Left lung (tissue), 10 donors: ENCODE results near the gene SERPINI2. TPM values are rescaled to one million over a fixed set of nuclear protein-coding genes. Genes with fewer than 3 reads are reported as not detected.

Source experiments
- ATAC-seq: fragments of 200-7000 bp; cut with Tn5 transposase; one replicate; pipeline ENCODE4 v1.9.1; 2020; ENCODE audit warnings: moderate library complexity
- DNase-seq, 4 donors: peaks; one replicate each; pipeline ENCODE4 v3.0.0-alpha.2; 2013 to 2020
- H3K27ac ChIP-seq, 2 donors: fragments of 200-600 bp; sonication (generic) in 1 of 2; one replicate each; pipeline versions ENCODE4 v1.5.0 to v1.8.0; 2020 to 2021
- H3K27me3 ChIP-seq, 2 donors: fragments of 200-600 bp; sonication (generic) in 1 of 2; one replicate each; pipeline versions ENCODE4 v1.5.0 to v1.8.0; 2020 to 2021
- H3K36me3 ChIP-seq, 2 donors: fragments of 200-600 bp; sonication (generic) in 1 of 2; one replicate each; pipeline versions ENCODE4 v1.5.0 to v1.8.0; 2020 to 2021
- H3K4me1 ChIP-seq, 2 donors: fragments of 200-600 bp; one replicate each; pipeline ENCODE4 v1.8.0; 2021
- H3K4me3 ChIP-seq, 2 donors: fragments of 200-600 bp; sonication (generic) in 1 of 2; one replicate each; pipeline versions ENCODE4 v1.5.0 to v1.8.0; 2020 to 2021; ENCODE audit warnings: mild to moderate bottlenecking in 1 of 2
- H3K9me3 ChIP-seq, 2 donors: fragments of 200-600 bp; sonication (generic) in 1 of 2; one replicate each; pipeline versions ENCODE4 v1.5.0 to v1.8.0; 2020 to 2021
- intact Hi-C, 2 donors: fragments of 100-400 bp; cut with DNase I; formaldehyde crosslinking; loops; one replicate each; pipeline versions ENCODE4 v1.11.2 to v1.14.2; 2022
- polyA plus RNA-seq, 6 donors: library from polyadenylated mRNA; unstranded; fragments of 120-200 nt; gene quantifications; one replicate each; pipeline ENCODE4 v1.2.1, GENCODE V29; 2013; ENCODE audit not compliant: insufficient read length in 6 of 6
- total RNA-seq, 2 donors: library from RNA; stranded (reverse); fragmentation: NEBNext Ultra II Directional; extraction: Animal tissue kit (Norgen Biotek cat#: 25700); gene quantifications; one replicate each; pipeline ENCODE4 v1.2.1, GENCODE V29; 2021
- TF ChIP-seq, protein P1 (sequence below), 2 donors: fragments of 200-600 bp; sonication (generic) in 1 of 2; IDR thresholded peaks; one replicate each; pipeline versions ENCODE4 v1.5.0 to v1.8.0; 2021; ENCODE audit warnings: antibody characterized with exemption in 2 of 2
- donor health status: DM: no; HTN: yes; CAD: no.
- donor health status: DM: no; HTN: no; CAD: no.

The SERPINI2 gene
- total and polyA plus RNA-seq, 8 donors, result 0.59 to 2.3 (median 1.9) TPM; not detected in 1

DNA sequence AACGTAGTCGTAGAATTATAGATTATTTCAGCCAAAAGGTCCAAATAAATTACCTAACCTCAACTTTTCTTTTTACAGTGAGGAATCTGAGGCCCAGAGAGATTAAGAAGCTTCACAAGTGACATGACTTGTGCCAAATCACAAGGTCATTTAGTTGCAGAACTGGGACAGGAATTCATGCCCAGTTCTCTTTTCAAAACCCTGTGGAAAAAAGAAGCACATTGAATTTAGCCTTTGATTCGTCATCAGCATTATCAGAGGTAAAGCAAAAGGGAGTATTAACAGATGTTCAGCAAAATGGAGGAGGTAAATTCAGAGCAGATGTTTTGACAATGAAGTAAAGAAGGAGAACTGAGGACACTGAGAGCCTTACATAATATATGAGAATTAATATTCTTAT is 4.5 kb downstream of the SERPINI2 start:
- TF ChIP-seq, protein P1, sequence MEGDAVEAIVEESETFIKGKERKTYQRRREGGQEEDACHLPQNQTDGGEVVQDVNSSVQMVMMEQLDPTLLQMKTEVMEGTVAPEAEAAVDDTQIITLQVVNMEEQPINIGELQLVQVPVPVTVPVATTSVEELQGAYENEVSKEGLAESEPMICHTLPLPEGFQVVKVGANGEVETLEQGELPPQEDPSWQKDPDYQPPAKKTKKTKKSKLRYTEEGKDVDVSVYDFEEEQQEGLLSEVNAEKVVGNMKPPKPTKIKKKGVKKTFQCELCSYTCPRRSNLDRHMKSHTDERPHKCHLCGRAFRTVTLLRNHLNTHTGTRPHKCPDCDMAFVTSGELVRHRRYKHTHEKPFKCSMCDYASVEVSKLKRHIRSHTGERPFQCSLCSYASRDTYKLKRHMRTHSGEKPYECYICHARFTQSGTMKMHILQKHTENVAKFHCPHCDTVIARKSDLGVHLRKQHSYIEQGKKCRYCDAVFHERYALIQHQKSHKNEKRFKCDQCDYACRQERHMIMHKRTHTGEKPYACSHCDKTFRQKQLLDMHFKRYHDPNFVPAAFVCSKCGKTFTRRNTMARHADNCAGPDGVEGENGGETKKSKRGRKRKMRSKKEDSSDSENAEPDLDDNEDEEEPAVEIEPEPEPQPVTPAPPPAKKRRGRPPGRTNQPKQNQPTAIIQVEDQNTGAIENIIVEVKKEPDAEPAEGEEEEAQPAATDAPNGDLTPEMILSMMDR (IDR thresholded peaks at IDR 0.05), result no peak
- H3K27me3 ChIP-seq, result no peaks in the 10 kb centered on the region
- no peaks in the 10 kb centered on the region for H3K4me1 ChIP-seq
- no peak for ATAC-seq
- H3K27ac ChIP-seq, result no peak overlapping the region
- intact Hi-C loops, result no loop called here
- no peak overlapping the region for H3K4me3 ChIP-seq
- H3K9me3 ChIP-seq, result no peaks in the 10 kb centered on the region
- H3K36me3 ChIP-seq, result no peaks in the 10 kb centered on the region
- DNase-seq, result no peak

DNA sequence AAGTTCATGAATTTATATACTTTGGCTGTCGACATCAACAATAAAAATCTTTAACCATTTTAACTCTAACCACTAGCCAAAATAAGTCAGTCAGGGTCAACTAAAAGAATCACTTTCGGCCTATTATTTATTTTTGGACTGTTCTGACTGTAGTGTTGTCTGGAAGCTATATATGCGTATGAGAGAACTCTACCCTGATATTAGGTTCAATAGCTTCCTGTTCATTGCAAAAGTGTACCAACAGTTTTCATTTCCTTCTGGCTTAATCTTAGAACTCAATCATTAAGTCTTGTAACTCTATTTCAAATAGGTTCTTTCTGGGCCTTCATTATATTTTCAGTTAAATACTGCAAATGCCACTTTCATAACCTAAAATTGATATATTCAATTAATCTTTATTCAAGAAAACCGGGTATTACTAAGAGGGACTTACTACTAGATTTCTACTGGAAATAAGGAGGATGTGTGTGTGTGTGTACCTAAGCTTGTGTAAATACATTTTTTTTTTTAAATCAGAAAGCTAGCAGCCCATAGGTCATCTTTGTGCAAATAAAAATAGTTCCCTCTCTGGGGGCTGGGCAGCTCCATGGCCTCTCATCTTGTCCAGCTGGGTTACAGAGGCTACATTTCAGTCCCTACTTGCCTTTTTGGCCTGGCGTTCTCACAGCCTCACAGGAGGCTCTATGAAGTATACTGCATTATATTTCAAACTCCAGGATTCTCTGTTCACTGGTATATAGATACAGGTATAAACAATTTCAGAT is 5.8 kb downstream of the SERPINI2 start:
- TF ChIP-seq, protein P1 (IDR thresholded peaks at IDR 0.05), result no peak
- Histone ChIP-seq H3K4me1 (no peaks in the 10 kb centered on the region), H3K36me3 (no peaks in the 10 kb centered on the region), H3K4me3 (no peak overlapping the region), H3K27ac (no peak overlapping the region), H3K27me3 (no peaks in the 10 kb centered on the region), H3K9me3 (no peaks in the 10 kb centered on the region)
- DNase-seq, result peak in 1 of 4 donors; percentile 5
- ATAC-seq, result no peak
- intact Hi-C loops, result no loop called here

DNA sequence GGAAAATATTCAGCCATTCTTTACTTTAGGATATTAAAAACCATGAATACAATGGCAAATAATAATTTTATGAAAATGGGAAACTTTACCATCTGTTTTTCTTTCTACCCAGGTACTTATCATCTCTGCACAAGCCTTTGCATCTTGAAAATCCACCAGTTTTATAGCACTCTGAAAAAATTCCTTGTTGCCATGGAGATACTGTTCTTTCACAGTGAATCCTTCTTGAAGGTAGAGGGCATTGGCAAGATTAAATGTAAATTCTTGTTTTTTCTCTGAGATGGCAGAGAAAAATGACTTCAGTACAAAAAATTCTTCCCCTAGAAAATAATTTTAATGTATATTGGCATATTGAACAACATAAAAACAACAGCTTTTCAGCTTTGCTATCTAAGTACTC is 6.9 kb downstream of the SERPINI2 start:
- H3K4me1 ChIP-seq, result no peaks in the 10 kb centered on the region
- intact Hi-C loops, result no loop called here
- no peak overlapping the region for H3K4me3 ChIP-seq
- TF ChIP-seq, protein P1 (IDR thresholded peaks at IDR 0.05), result no peak
- no peaks in the 10 kb centered on the region for H3K9me3 ChIP-seq
- no peak for ATAC-seq
- H3K27me3 ChIP-seq, result no peaks in the 10 kb centered on the region
- no peak overlapping the region for H3K27ac ChIP-seq
- no peaks in the 10 kb centered on the region for H3K36me3 ChIP-seq
- no peak for DNase-seq

DNA sequence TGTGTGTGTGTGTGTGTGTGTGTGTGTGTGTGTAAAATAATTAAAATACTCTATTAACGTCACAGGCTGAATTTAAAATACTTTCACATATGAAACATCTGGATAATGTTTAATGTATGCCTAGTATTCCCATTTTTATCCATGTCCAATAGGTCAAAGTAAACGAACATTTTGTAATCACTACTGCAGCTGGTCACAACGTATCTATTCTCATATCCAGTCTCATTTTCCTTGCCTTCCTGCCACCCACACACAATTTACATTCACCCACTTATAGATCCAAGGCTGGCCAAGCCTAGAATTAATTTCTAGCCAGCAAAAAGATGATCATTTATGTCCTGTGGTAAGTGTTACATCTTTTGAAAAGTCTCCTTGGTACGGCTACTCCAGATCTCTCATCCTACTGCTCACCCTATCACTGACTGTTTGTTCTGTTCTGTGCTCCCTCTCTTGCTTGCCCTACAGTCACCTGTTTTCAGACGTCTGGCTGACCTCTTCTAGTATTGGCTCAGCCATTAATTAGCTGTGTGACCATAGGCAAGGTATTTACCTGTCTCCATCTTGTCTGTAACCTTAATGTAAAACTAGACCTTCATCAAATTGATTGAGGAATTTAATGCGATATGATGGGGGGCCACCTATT is 17.6 kb downstream of the SERPINI2 start:
- Histone ChIP-seq H3K27ac (no peak overlapping the region), H3K4me1 (no peaks in the 10 kb centered on the region), H3K27me3 (no peaks in the 10 kb centered on the region), H3K4me3 (no peak overlapping the region), H3K9me3 (no peaks in the 10 kb centered on the region), H3K36me3 (no peaks in the 10 kb centered on the region)
- ATAC-seq, result no peak
- DNase-seq, result no peak
- TF ChIP-seq, protein P1 (IDR thresholded peaks at IDR 0.05), result no peak
- intact Hi-C loops, result no loop called here

DNA sequence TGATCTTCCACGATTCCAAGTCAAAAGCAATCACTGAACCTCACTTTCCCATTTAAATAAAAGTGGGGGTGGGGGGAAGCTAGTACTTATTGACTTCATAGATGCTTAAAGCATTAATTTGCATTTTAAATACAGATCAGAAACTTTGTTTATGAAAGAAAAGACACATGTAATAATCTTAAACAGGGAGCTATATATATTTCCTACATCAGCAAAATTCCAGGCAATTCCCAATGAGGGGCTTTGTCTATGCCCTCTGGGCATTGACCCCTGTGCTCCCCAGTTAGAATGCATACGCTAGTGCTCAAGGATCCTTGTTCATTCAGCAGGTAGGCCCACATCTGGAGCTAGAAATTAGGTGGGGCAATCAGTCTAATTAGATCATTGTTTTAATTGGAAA is 20.0 kb downstream of the SERPINI2 start:
- TF ChIP-seq, protein P1 (IDR thresholded peaks at IDR 0.05), result no peak
- intact Hi-C loops, result no loop called here
- no peaks in the 10 kb centered on the region for H3K4me1 ChIP-seq

More for the DNA sequence above, 20.0 kb downstream of the SERPINI2 start:
- no peak overlapping the region for H3K27ac ChIP-seq
- DNase-seq (no peak), ATAC-seq (no peak)
- H3K4me3 ChIP-seq, result no peak overlapping the region
- H3K27me3 ChIP-seq, result no peaks in the 10 kb centered on the region
- H3K9me3 ChIP-seq, result no peaks in the 10 kb centered on the region
- H3K36me3 ChIP-seq, result no peaks in the 10 kb centered on the region
